ENCODE results near the gene CPN1. TPM values are rescaled to one million over a fixed set of nuclear protein-coding genes. Genes with fewer than 3 reads are reported as not detected.

CPN1 gene
- total RNA-seq, 2 donors from 2014 or later, result not detected

DNA sequence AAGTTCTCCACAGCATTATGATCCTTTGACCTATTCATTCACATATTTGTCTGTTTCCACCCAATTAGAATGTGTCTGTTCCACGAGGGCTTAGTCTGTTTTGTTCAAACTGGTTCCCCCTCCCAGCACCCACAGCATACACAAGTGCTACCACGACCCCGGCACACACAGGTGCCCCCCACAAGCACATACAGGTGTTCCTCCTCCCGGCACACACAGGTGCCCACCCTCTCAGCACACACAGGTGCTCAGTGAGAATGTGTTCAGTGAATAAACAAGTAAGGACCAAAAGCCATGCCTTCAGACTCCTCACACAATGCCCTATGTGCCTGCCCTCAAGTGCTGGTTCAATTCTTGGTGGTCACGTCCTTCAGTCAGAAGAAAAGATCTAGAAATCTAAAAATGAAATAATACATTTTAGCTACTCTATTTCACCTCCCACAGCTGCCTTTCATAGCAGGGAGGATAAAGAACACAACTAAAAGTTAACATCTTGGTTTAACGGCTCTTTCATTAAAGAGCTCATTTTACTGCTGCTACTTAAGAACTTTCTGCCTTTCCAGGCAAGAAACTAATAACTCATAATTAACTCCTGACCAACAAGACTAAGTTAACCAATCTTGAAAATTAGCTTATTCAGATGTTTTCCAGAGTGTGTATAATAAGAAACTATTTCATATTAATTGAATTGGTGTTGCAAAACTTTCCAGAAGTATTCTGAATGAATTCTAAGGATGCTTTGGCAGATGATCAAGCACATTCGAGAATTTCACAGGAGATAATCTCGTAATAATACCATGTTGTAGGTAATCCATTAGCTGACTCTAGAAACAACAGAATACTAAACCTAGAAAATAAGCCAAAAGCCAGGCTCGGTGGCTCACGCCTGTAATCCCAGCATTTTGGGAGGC lies 74.2 kb downstream of the CPN1 start:
- DNase-seq, result no peak
- intact Hi-C loops (cut with DNase I), result loop anchor here in 1 of 2 donors (2.0 to 5.0 kb wide), 2 partner anchors 37 to 85 kb away; no protein-coding TSS in a partner anchor
- no peak for ATAC-seq

DNA sequence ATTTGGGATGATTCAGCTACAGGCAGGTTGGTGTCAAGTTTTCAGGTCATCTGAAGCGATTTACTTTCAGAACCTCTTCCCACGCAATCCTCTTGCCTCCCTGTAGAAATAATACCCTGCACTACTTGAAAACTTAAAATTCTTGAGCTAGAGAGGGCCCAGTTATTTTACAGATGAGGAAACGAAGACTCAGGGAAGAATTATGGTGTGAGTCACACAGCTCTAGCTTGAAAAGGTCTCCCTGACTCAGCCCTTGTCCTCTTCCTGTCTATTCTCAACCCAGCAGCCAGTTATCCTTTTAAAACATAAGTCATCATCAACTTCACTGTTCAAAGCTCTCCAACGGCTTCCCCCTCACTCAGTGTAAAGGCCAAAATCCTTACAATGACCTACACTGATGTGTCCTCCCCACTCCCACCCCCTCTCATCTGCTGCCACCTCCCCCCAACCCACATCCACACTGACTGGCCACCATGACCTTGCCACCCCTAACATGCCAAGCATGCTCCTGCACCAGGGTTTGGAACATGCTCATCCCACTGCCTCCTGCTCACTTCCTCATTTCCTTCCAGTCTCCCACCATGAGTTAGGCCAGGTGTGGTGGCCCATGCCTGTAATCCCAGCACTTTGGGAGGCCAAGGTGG lies 75.3 kb downstream of the CPN1 start:
- DNase-seq (no peak), ATAC-seq (peak in 1 of 2 donors; percentile 80)
- intact Hi-C loops (cut with DNase I), result loop anchor here in 1 of 2 donors (5.0 kb wide), 1 partner anchor 84 kb away; no protein-coding TSS in a partner anchor

DNA sequence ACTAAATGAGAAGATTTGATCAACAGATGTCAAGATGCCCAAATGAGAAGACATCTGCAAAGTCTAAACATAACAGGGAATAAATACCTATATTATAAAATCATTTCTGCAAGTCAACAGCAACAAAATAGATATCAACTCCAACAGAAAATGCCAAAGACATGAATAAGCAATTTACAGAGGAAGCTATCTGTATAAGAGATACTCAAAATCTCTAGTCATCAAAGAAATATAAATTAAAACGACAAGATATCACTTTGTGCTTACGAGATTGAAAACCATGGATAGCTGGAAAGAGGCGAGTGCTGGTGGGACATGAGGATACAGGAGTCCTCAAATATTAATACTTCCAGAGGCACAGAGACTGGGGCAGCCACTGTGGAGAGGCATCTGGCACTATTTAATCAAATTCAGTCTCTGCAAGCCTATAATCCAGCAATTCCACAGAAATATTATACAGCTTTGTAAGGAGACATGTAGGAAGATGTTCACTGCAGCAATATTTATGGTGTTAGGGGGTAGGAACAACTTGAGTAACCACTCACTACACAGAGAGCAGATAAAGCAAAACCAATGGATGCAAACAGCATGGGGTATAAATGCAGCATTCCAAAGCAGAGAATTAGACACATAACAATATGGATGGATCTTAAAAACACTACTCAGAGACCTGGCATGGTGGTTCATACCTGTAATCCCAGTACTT lies 76.7 kb downstream of the CPN1 start:
- ATAC-seq (no peak), DNase-seq (no peak)
- intact Hi-C loops (cut with DNase I), result loop anchor here in 1 of 2 donors (5.0 kb wide), 1 partner anchor 83 kb away; no protein-coding TSS in a partner anchor

DNA sequence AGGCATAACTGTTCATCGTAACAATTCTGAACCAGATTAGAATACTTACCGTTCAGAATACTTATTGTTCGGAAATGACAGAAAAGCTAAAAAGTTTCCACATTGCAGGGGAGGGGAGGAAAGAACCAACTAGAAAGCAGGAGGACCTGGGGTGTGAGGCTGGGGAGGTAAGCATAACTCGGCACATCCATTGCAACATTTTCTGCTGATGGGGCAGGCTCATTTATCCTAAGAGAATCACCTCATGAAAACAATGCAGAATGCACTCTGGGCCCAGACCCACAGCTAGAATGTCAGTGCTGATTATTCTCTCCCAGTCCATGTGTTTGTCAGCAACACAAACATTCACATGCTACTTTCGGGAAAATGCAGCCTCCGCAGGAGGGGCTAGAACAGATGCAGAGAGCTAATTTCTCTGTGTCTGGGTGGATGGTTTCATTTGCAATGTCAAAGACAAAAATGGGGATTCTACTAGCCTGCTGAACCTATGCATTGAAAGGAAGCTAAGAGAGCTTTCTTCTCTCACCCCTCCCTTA lies 81.5 kb downstream of the CPN1 start:
- ATAC-seq, result no peak
- DNase-seq, result no peak
- intact Hi-C loops (cut with DNase I), result no loop called here

DNA sequence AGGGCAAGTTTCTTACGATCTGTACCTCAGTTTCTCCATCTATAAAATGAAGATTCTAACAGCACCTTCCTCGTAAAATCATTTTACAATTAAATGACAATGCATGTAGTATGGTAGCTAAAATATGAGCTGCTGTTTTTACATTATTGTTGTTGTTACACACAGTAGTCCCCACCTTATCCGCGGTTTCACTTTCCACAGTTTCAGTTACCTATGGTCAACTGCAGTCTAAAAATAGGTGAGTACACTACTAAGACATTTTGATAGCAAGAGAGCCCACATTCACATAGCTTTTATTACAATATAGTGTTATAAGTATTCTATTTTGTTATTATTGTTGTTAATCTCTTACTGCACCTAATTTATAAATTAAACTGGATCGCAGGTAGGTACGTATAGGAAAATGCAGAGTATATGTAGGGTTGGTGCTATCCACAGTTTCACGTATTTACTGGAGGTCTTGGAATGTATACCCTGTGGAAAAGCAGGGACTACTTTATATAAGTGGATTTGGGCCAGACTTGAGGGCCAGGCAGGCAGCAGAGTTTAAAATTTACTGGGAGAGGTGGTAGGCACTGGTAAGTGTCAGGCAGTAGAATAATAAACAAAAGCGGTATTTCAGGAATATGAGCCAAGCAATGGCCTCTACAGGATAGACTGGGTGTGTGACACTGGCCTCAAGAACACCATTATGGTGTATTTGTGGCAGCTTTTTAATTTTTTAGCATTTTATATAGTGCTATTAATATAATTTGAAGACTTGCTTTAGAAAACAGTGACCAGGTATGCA lies 82.2 kb downstream of the CPN1 start:
- intact Hi-C loops (cut with DNase I), result no loop called here

DNA sequence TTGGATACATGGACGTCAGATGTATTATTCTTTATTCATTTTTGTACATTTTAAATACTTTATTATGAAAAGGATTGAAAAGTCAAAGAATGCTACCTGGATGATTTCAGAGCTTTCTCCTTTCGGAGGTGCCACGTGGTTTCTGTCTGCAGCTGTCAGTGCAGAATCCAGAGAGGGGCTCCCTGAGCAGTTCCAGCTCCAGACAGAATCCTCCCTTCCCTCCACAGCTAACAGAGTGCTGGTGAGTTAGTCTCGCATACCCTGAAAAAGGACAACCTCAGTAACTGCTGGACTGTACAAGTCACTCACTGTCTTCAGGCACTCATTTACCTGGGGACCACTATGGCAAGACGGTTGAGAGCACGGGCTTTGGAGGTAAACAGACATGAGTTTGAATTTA lies 82.8 kb downstream of the CPN1 start:
- no peak for ATAC-seq
- no peak for DNase-seq
- intact Hi-C loops (cut with DNase I), result no loop called here

More for the DNA sequence above, 82.2 kb downstream of the CPN1 start:
- no peak for DNase-seq
- ATAC-seq, result no peak

DNA sequence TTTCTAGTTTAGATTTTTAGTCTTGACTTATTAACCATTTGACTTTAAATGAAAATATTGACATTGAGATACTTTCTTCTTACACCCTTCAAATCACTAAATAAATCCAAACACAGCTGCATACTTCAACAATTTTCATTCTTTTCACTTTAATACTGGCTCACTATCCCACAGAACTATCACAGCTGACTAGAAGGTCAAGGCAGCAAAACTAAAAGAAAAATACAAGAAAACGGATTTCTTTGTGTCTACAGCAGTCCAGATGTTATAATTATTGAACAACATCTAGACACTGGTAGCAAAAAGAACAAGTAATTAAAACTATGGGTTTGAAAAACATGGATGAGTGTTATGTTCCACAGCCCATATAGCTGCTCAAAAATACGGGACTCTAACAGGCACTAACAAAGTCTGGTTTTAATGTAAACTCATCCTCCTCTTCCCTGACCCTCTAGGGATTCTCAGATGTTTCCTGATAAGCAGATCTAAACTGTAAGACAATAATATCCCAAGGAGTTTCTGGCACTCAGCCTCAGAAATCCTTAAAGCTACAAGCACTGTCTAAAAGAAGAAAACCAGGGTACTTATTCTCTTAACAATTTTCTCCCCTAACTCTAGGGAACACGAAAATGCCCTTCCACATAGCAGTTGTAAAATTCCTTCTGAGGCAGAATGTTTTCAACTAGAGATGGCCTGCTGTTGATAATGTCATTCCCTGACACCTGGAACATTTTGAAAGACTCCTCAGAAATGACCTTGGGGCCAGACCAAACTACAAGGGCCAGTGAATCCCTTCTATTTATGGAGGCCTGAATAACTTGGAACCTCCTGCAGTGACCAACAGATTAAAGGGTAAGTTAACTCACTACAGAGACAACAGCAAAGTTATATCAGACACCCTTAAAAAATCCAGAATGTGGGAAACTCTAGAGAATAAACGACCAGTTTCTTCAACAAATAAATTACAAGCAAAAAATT lies 84.7 kb downstream of the CPN1 start:
- ATAC-seq (peak in 1 of 2 donors; percentile 55), DNase-seq (no peak)

DNA sequence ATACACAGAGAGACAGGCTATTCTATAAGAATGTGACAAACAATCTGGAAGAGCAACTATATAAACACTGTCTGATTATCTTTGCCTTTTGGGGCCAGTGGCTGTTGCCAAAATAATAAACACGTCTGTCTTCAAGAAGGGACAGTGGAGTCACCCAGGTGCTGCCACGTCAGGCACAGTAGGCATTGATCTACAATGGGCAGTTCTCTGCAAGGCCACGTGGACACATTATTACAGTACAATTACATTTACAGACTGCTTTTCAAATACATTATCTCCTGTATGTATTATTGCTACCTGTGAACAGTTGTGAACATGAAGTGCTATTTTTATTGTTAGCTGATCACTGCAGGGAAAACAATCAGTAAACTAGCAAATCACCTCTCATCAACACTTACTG lies 86.0 kb downstream of the CPN1 start:
- DNase-seq, result no peak
- intact Hi-C loops (cut with DNase I), result no loop called here
- no peak for ATAC-seq

More for the DNA sequence above, 84.7 kb downstream of the CPN1 start:
- intact Hi-C loops (cut with DNase I), result no loop called here

DNA sequence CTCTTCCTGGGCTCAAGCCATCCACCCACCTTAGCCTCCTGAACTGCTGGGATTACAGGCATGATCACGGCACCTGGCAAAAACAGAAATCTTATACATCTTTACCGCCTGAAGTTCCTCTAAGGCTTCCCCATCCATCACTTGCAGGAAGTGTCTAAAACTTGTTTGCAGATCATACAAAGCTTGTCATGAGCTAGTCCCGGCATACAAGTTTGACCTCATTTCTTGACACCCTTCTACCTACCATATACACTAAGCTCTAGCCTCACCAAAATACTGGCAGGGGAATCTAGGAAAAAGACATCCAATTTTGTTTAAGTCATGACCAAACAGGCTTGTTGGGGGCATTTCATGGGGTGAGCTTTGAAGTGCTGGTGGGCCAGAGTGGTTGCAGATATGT lies 86.4 kb downstream of the CPN1 start:
- ATAC-seq, result no peak
- no peak for DNase-seq
- intact Hi-C loops (cut with DNase I), result no loop called here

DNA sequence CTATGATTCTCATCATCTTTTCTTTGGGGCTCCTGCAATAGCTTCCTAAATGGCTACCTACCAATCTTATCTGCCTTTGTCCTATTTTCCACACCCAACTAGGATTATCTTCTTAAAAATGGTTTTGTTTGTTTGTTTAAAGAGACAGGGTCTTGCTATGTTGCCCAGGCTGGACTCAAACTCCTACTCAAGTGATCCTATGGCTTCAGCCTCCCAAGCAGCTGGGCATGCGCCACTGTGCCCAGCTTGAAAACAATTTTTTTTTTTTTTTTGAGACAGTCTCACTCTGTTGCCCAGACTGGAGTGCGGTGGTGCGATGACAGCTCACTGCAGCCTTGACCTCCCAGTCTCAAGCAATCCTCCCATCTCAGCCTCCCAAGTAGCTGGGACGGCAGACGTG lies 86.9 kb downstream of the CPN1 start:
- ATAC-seq (no peak), DNase-seq (no peak)
- intact Hi-C loops (cut with DNase I), result no loop called here

DNA sequence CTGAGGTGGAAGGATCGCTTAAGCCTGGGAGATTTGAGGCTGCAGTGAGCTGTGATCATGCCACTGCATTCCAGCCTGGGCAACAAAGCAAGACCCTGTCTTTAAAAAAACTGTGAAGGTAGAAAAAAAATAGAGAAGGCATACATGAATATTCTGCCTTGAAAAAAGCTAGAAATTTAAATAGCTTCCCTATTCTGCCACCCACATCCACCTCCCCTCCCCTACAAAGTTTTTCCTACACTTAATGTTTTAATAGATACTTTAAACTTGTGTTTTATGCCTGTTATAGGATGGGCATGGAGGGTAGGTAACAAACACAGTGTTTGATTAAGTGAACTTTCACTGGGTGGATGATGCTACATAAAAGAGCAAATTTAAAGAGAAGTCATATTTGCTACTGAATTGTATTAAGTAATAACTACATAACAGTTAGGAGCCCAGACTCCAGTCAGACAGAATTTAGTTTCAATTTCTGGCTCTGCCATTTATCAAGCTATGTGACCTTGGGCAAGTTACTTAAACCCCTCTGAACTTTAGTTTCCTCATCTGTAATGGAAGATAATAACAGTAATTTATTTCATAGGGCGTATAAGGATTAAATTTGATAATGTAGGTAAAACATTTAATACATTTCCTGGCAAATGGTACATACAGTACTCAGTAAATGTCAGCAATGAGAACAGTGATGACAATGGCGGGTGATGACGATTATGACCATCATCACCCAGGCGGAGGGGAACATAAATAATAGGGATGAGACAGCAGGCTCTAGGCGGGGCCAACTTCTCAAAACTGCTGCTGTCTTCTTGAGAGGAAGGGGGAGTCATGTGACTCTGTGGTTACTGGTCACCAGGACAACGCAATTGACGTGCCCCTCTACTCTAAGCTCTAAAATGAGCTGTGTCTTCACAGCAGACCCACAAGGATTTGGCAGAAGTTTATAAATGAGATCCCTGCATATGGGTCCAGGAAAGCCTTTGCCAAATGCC lies 87.7 kb downstream of the CPN1 start:
- ATAC-seq (peak; percentile 81 to 82), DNase-seq (peak; percentile 59)
- intact Hi-C loops (cut with DNase I), result no loop called here

Other genes starting within 250 kb of the CPN1 start
- gene DNMBP, start 71.9 kb downstream of the CPN1 start, total RNA-seq, result 1 to 10 TPM; 6.7 to 7.9 TPM
- 10 to 100 TPM; 12.4 to 13.5 TPM for gene ERLIN1, start 104.2 kb upstream of the CPN1 start, total RNA-seq
- 10 to 100 TPM; 10.4 to 13.5 TPM for gene CHUK, start 147.7 kb upstream of the CPN1 start, total RNA-seq
- 10 to 100 TPM; 12.8 to 14.2 TPM for gene CWF19L1, start 185.8 kb upstream of the CPN1 start, total RNA-seq
- gene BLOC1S2, start 204.8 kb upstream of the CPN1 start, total RNA-seq, result 10 to 100 TPM; 19.9 to 23.6 TPM
- under 1 TPM in 1 of 2 donors, not detected in 1; 0.44 TPM for gene PKD2L1, start 248.4 kb upstream of the CPN1 start, total RNA-seq

Data from left cardiac atrium (tissue), 4 donors.